CD4-positive, alpha-beta T cell treated with Interleukin-15 for 4 hours (primary cell): ENCODE measurements around the gene ZBTB3.
"Not testable (repeated sequence)": the region's sequence is repeated elsewhere in the genome, so short reads cannot be mapped to it uniquely, and the experiment has no call there.

Source experiments
- DNase-seq: peaks from one replicate; pipeline ENCODE4 v3.0.0-alpha.2; 2020; ENCODE audit warnings: low spot score

The ZBTB3 gene

GRCh38 chr11:62757846-62758788 is 4.2 kb upstream of the ZBTB3 start:
- DNase-seq = no peak

DNA sequence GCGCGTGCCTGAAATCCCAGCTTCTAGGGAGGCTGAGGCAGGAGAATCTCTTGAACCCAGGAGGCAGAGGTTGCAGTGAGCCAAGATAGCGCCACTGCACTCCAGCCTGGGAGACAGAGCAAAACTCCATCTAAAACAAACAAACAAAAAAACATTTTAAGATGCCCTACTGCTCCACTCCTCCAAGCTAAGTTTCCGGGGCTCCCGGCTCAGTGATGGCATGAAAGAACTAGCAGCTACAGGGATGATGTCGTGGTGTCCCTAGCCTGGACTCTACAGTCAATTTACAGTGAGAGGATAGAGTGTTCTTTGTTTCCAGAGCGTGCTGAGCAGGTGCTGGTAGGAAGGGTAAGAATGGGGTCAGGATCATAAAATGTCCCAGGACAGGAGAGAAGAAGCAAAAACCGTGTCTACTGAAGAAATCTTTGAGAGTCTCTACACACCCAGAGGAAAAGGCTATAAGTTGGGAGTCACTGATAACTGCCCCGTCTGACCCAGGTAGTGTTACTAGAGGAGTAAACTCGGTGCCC is 1.2 kb upstream of the ZBTB3 start:
- no peak for DNase-seq

DNA sequence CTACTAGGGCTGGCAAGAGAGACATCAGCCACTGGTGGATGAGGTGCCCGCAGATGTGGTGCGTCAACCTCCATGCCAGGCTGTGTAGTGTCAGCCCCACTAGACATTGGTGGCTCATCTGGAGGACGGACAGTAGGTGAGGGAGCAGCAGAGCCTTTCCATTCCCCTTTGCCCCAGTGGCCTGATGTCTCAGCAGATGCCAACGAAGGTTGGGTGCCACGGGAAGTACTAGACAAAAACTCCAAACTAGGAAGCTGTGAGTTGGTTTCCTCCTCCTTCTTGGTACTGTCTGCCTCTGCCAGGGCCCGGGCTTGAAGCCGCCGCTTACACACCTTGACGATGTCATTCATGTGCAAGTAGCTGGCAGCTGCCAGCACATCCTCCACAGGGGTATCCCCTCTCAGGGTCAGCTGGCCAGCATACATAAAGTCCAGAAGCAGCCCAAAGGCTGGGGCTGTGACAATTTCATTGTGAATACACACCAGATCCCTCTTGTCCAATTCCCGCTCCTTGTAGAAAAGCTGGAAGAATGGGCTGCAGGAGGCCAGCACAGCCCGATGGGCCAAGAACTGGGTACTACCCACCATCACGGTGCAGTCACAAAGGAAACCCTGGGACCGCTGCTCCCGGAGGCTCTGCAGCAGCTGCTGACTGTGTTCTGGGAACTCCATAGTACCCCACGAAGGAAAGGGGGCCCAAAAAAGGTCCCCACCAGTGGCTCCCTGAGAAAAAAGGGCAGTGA is 795 bp downstream of the ZBTB3 start:
- no peak for DNase-seq

DNA sequence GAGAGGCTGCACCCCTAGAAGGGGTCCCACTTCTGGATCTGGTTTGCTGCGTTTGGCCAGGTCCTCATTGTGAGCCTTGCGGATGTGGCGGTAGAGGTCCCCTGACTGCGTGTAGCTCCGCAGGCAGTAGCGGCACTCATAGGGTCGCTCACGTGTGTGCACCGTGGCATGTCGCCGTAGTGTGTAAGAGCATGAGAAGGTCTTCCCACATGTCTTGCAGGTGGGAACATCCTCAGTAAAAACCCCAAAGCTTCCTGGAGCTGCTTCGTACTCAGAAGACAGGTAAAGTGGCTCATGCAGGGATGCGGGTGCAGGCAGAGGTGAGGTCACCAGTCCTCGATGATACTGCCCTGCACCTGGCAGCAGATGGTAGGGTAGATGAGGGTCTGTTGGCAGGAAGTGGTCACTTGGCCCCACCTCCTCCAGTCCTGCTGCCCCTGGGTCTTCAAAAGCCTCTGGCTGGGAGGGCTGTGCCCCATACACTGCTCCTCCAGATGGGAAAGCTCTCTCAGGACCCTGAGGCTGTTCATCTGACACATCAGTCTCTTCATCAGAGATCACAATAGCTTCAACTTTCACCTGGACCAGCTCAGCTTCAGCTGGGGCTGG is 1.7 kb downstream of the ZBTB3 start:
- DNase-seq = no peak

- DNase-seq = not testable (repeated sequence)
Observed at GRCh38 chr11:62749931-62750330, 4.0 kb downstream of the ZBTB3 start.

- DNase-seq = no peak
Observed at GRCh38 chr11:62747475-62748160, 6.3 kb downstream of the ZBTB3 start.

- DNase-seq = no peak
Observed at GRCh38 chr11:62737196-62737595, 16.8 kb downstream of the ZBTB3 start.

DNA sequence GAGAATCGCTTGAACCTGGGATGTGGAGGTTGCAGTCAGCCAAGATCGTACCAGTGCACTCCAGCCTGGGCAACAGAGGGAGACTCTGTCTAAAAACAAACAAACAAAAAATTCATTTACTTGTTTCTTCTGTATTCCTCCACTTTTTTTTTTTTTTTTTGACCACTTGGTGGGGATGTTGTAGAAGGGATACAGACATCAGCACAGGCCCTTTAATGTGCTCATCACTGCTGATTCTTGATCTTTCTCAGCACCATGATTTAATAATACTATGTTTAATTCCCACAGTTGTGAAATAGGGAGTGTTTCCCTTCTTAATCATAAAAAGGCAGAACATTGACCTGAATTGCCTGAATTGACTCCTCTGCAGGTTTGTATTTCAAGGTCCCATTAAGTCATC is 21.1 kb downstream of the ZBTB3 start:
- no peak for DNase-seq

DNA sequence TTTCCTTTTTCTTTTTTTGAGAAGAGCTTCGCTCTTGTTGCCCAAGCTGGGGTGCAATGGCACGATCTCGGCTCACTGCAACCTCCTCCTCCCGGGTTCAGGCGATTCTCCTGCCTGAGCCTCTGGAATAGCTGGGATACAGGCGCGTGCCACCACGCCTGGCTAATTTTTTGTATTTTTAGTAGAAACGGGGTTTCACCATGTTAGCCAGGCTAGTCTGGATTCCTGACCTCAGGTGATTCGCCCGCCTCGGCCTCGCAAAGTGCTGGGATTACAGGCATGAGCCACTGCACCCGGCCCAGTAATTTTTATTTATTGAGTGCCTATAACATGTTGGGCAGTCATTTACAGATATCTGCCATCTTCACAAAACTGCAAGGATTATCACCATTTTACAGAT is 23.9 kb downstream of the ZBTB3 start:
- DNase-seq = not testable (repeated sequence)

DNA sequence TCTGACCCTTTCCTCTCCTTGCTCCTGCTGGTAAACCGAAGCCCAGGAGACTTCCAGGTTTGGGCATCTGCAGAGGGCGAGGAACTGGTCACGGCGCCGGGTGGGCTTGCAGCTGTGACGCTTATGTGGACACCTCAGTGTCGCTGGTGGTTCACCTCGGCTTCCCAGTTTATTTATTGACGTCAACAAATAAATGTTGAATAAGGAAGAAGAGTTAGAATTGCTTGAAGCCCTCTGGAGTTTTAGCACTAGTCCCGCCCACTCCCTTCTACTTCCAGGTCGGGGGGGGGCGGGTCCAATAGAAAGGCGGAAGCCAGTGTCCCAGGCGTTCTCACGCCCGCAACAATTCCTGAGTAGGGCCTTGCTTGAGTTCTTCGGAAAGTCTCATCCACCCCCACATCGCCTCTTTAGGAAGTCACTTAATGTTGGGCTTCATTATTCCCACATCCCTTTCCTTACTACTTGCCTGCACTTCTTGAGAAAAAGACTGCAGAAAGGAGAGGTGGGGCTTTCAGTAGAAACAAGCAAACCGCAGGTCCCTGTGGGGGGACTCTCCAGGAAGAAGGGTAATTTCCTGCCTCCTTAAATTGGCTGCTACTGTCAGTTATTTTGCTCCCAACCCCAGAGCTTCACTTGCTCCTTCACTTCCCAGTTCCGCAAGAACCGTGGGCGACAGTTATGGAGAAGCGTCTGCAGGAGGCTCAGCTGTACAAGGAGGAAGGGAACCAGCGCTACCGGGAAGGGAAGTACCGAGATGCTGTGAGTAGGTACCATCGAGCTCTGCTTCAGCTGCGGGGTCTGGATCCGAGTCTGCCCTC is 25.6 kb downstream of the ZBTB3 start, which contains the start of gene TTC9C:
TSS of gene TTC9C (plus strand) at position 316 of the 818 bp plus-strand sequence. CDS start at position 679, 363 bp downstream.
- DNase-seq = peak; percentile 79

DNA sequence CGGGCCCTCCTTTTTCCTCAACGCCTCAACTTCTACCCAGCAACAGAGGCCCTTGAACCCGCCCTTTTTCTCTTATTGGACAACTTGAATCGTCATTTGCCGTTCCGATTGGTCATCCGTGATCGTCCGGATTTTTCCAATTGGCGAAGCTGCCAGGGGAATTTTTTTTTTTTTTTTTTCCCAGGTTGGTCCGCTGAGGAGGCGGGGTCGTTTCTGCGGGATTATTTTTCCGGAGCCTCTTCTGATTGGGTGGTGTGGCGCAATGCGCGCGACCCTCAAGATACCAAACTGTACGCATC is 26.1 kb downstream of the ZBTB3 start:
- peak; percentile 96 for DNase-seq

DNA sequence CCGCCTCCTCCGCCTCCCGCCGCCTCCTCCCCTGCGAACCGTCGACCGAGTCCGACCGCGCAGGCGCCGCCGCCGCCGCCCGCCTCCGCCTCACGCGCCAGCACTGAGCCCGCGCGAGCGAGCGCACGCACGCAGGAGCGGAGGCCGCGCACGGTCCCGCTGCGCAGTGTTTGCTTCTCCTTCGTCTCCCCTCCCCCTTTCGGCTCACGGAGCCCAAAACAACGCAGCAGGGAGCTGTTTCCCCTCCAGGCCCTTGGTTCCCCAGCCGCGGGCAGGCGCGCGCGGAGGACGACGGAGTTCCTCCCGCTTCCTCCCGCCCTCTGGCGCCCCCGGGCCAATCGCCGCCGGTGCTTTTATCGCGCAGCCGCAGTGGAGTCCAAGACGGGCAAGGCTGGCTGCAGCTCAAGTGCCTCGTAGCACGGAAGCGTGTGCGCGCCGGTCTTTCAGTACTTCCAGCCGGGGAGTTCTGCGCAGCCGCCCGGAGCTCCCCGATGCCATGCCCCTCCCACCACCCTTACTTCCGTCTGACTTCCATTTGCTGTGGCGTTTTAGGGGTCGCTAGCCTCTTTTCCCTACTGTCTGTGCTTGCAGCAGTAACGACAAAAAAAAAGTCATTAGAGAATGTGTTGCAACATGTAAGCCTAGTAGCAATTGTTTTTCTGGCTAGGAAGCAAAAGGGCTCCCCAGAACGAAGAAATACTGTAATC is 26.6 kb downstream of the ZBTB3 start, which contains the start of gene HNRNPUL2:
TSS of gene HNRNPUL2 (minus strand) at position 293 of the 707 bp plus-strand sequence. CDS start 301 bp downstream, outside the sequence.
- peak; percentile 99 for DNase-seq

- DNase-seq = no peak
Observed at GRCh38 chr11:62726915-62727164, 27.1 kb downstream of the ZBTB3 start.

- peak; percentile 13 for DNase-seq
Observed at GRCh38 chr11:62726156-62726914, 27.6 kb downstream of the ZBTB3 start.

DNA sequence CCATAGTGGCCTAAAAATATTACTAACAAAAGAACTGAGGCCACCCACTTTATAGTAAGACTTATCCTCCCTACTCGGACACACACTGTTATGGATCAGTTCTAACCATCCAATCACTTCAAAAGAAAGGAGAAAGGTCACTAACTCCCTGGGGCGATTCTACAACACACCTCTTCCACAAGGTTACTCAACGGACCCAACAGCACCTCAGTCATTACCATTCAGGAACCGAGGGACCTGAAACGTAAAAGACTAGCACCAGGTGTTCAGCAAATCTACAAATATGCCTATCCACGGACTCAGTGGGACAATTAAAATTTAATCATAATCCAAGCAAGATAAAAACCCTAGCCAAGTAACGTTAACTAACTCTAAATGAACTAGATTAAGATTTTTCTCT is 28.3 kb downstream of the ZBTB3 start:
- no peak for DNase-seq

DNA sequence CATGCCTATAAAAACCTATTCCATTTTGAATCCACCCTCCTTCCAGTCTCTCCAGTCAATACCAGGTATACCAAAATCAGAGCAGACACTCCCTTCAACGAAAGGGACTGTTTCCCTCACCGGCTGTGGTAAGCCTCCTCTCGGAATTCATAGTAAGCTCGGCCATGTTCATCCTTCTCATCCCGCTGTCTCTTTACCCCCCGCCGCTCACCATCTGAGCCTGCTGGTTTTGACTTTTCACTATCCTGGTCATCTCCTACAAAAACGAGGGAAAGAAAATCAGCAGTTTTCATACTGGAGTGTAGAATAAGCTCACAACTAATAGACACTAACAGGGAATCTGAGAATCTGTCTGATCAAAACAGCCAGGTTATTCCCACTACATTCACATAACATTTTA is 29.8 kb downstream of the ZBTB3 start:
- DNase-seq = no peak

DNA sequence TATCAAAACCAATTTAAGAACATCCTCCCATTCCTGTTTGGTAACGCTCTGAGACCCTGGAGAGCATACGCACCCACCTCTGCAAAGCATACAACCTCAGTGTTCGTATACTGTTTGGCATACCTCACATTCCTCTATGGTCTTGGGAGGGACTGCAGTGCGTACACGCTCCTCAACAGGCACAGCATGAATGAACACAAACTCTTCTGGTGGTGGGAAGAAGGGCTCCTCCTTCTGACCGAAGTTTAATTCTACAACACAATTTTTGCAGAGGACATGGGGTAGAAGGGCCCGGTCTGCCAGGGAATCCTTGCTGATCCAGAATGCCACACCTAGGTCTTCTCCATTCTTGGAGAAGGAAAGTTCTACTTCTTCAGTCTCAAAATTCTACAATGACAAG is 32.0 kb downstream of the ZBTB3 start:
- no peak for DNase-seq

DNA sequence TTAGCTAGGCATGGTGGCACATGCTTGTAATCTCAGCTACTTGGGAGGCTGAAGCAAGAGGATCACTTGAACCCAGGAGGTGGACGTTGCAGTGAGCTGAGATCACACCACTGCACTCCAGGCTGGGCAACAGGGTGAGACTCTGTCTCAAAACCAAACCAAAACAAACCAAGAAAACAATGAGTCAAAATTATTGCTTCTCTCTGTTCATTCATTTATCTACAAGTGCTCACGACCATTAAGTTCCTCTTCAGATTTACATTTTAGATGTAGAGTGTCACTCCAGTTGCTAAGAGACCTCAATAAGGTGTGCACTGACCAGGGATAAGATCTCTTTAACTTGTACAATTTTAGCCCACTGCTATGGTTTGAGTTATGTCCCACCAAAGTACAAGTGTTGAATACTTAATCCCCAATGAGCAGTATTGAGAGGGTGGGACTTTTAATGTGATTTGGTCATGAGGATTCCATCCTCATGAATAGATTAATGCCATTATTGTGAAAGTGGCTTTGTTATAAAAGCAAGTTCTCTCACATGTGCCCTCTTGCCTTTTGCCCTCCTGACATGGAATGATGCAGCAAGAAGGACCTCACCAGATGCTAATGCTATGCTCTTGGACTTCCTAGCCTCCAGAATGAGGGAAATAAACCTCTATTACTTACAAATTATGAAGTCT is 34.5 kb downstream of the ZBTB3 start:
- no peak for DNase-seq

DNA sequence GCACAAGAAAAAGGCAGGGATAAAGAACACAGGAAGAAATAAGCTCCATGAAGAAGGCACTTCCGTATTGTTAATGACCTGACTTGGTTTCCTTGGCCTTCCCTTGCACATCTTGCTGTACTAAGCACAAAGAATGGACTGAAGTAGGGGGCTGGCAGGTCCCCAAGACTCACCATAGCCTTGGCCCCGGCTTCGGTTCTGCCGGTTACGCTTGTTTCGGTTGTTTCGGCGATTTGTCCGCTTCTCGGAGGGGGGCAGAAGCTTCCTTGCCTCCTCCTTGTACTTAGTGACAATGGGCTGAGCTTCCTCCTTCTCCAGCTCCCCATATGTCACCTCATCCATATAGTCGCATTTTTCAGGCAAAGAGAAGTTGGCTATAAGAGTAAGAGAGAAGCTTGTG is 37.1 kb downstream of the ZBTB3 start:
- no peak for DNase-seq
